Caco-2 (cell line): ENCODE results near the gene STXBP3. TPM values are rescaled to one million over a fixed set of nuclear protein-coding genes. Genes with fewer than 3 reads are reported as not detected.

ENCODE experiments used
- BruUV-seq: library from RNA; stranded (reverse); fragments of 400-500 nt; replicated peaks from 2 replicates; lab custom pipeline; 2021; lab: Mats Ljungman, UMichigan
- CTCF ChIA-PET: fragments of 300-600 bp; sonication (Branson Sonifier 250); formaldehyde crosslinking; loops from one replicate; lab custom pipeline; 2022; ENCODE audit warnings: antibody characterized with exemption; lab: Charles Lee
- POLR2A ChIA-PET: fragments of 300-600 bp; sonication (Branson Sonifier 250); formaldehyde crosslinking; loops from one replicate; lab custom pipeline; 2022; ENCODE audit warnings: antibody characterized with exemption; lab: Charles Lee
- DNase-seq, 2 experiments: peaks; one replicate each; pipeline versions ENCODE4 v3.0.0 to v3.0.0-alpha.2; 2020 to 2022
- H3K27me3 ChIP-seq: replicated peaks from 2 replicates; pipeline ENCODE4 v1.6.0; 2011; ENCODE audit warnings: low read length; ENCODE audit not compliant: control insufficient read depth, insufficient read depth
- H3K36me3 ChIP-seq: 2 replicates; pipeline ENCODE4 v1.5.1; 2011; ENCODE audit warnings: low read length; ENCODE audit not compliant: control insufficient read depth, insufficient read depth
- H3K4me1 ChIP-seq: fragments of 250-450 bp; sonication (Bioruptor Pico); 2 replicates; pipeline ENCODE4 v1.5.1; 2020; ENCODE audit warnings: mild to moderate bottlenecking
- H3K4me3 ChIP-seq: 2 replicates; pipeline ENCODE4 v1.5.1; 2011; ENCODE audit warnings: low read depth, mild to moderate bottlenecking, control low read depth, low read length
- H3K9me3 ChIP-seq: fragments of 250-450 bp; sonication (Bioruptor Pico); 2 replicates; pipeline ENCODE4 v1.5.1; 2020; ENCODE audit warnings: mild to moderate bottlenecking, moderate library complexity
- H3K27ac Mint-ChIP-seq: one replicate; pipeline ENCODE4 v1.8.0; 2022; ENCODE audit warnings: mixed read lengths; ENCODE audit not compliant: unreplicated experiment
- H3K27me3 Mint-ChIP-seq: one replicate; pipeline ENCODE4 v1.8.0; 2022; ENCODE audit warnings: mixed read lengths; ENCODE audit not compliant: insufficient read depth, unreplicated experiment
- H3K36me3 Mint-ChIP-seq: one replicate; pipeline ENCODE4 v1.8.0; 2022; ENCODE audit warnings: mild to moderate bottlenecking, mixed read lengths; ENCODE audit not compliant: insufficient read depth, unreplicated experiment
- H3K4me1 Mint-ChIP-seq: one replicate; pipeline ENCODE4 v1.8.0; 2022; ENCODE audit warnings: low read depth, mixed read lengths; ENCODE audit not compliant: unreplicated experiment
- H3K4me3 Mint-ChIP-seq: one replicate; pipeline ENCODE4 v1.8.0; 2022; ENCODE audit warnings: mild to moderate bottlenecking, moderate library complexity, mixed read lengths; ENCODE audit not compliant: unreplicated experiment
- H3K9me3 Mint-ChIP-seq: one replicate; pipeline ENCODE4 v1.8.0; 2022; ENCODE audit warnings: mixed read lengths; ENCODE audit not compliant: unreplicated experiment
- intact Hi-C: fragments of 100-400 bp; cut with micrococcal nuclease; formaldehyde crosslinking; loops from one replicate; pipeline ENCODE4 v1.10.0; 2022; ENCODE audit not compliant: unreplicated experiment
- total RNA-seq: library from RNA; stranded (reverse); gene quantifications from 2 replicates; pipeline ENCODE4 v1.2.3, GENCODE V29; 2022
- TF ChIP-seq, protein P1 (sequence below), 2 experiments: fragments of 200-600 bp in 1 of 2; IDR thresholded peaks; 1 replicate in 1 of 2; 2 replicates in 1 of 2; pipeline versions ENCODE4 v1.5.1 to v1.8.0; 2011 to 2022; ENCODE audit warnings: antibody characterized with exemption in 1 of 2, control low read depth in 1 of 2, inconsistent platforms in 1 of 2, low read depth in 1 of 2, low read length in 1 of 2, mild to moderate bottlenecking in 1 of 2, moderate library complexity in 1 of 2; ENCODE audit not compliant: insufficient read depth in 1 of 2, severe bottlenecking in 1 of 2, unreplicated experiment in 1 of 2

The STXBP3 gene
- total RNA-seq, 1 experiment from 2014 or later = 34.3 TPM

DNA sequence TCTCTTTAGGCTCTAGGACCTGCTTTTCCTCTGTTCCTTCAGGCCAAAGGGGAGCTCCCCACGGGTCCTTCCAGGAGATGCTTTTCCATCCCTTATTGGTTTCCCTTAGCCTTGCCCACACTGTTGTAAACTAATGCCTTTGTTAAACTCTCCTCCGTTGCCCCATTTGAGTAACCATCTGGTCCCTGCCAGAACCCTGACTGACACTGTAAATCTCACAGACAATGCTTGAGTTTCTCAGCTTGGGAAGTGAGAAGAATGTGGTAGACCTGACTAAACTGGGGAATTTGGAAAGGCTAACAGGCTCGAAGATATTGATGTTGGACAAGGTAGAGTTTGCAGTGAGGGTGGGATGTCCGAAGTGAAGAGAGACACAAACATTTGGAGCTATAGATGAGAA, 99.0 kb downstream of the STXBP3 start:
- intact Hi-C loops = no loop called here
- no peak overlapping the region for H3K4me3 ChIP-seq
- no TSS peak for BruUV-seq
- Mint-ChIP-seq H3K4me1 (no peaks in the 10 kb centered on the region), H3K9me3 (no peaks in the 10 kb centered on the region), H3K27ac (no peak overlapping the region), H3K27me3 (peaks cover 2% of the 10 kb centered on the region), H3K36me3 (peaks cover 5% of the 10 kb centered on the region), H3K4me3 (no peak overlapping the region)
- POLR2A ChIA-PET = no interaction called here
- no peaks in the 10 kb centered on the region for H3K27me3 ChIP-seq
- CTCF ChIA-PET = no interaction called here
- no peaks in the 10 kb centered on the region for H3K36me3 ChIP-seq
- TF ChIP-seq, protein P1, sequence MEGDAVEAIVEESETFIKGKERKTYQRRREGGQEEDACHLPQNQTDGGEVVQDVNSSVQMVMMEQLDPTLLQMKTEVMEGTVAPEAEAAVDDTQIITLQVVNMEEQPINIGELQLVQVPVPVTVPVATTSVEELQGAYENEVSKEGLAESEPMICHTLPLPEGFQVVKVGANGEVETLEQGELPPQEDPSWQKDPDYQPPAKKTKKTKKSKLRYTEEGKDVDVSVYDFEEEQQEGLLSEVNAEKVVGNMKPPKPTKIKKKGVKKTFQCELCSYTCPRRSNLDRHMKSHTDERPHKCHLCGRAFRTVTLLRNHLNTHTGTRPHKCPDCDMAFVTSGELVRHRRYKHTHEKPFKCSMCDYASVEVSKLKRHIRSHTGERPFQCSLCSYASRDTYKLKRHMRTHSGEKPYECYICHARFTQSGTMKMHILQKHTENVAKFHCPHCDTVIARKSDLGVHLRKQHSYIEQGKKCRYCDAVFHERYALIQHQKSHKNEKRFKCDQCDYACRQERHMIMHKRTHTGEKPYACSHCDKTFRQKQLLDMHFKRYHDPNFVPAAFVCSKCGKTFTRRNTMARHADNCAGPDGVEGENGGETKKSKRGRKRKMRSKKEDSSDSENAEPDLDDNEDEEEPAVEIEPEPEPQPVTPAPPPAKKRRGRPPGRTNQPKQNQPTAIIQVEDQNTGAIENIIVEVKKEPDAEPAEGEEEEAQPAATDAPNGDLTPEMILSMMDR (IDR thresholded peaks at IDR 0.05; ENCODE audit: insufficient read depth in 1 of 2, low read depth in 1 of 2, low read length in 1 of 2, severe bottlenecking in 1 of 2, unreplicated experiment in 1 of 2) = no peak
- no peaks in the 10 kb centered on the region for H3K4me1 ChIP-seq
- H3K9me3 ChIP-seq = no peaks in the 10 kb centered on the region
- no peak for DNase-seq

DNA sequence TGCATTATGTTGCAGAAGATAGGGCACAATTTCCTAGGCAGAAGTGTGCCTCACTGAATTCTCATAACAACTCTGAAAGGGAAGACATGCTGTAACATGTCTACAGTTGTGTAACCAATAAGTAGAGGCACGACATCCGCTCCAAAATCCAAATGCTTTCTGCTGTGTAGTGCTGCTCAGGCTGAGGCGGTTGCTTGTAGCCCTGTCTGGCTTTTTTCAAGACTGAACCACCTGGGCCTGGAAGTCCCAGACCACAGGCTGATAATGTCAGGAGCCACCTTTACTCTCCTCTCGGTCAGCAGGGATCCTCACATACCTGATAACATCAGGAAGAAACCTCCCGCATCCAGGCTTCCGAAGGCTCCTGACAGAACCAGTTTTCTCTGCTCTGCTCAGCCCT, 99.5 kb downstream of the STXBP3 start:
- Histone ChIP-seq H3K27me3 (no peaks in the 10 kb centered on the region), H3K4me1 (no peaks in the 10 kb centered on the region), H3K4me3 (no peak overlapping the region), H3K36me3 (no peaks in the 10 kb centered on the region), H3K9me3 (no peaks in the 10 kb centered on the region)
- BruUV-seq = no TSS peak
- Mint-ChIP-seq H3K4me3 (no peak overlapping the region), H3K4me1 (no peaks in the 10 kb centered on the region), H3K36me3 (peaks cover 5% of the 10 kb centered on the region), H3K9me3 (no peaks in the 10 kb centered on the region), H3K27me3 (no peaks in the 10 kb centered on the region), H3K27ac (peak overlapping the region; percentile 21)
- CTCF ChIA-PET = no interaction called here
- POLR2A ChIA-PET = no interaction called here
- DNase-seq = no peak
- intact Hi-C loops = no loop called here
- TF ChIP-seq, protein P1 (IDR thresholded peaks at IDR 0.05; ENCODE audit: insufficient read depth in 1 of 2, low read depth in 1 of 2, low read length in 1 of 2, severe bottlenecking in 1 of 2, unreplicated experiment in 1 of 2) = no peak

DNA sequence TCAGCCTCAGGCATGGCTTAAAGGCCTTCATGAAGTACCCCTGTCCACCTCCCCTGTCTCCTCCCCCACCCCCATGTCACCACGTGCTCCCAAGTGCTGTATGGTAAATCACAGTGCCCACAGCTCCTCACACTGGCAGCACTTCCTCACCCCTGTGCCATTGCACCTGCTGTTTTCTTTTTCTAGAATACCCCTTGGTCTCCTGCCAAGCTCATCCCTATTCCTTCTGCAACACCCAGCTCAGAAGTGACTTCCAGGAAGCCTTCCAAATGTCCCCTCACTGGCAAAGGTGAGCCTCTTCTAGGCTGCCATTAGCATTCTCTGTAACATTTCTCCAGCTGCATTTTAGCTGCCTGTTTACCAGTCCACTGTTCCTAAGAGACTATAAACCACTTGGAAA, 101.0 kb downstream of the STXBP3 start:
- no peaks in the 10 kb centered on the region for H3K4me1 ChIP-seq
- no peaks in the 10 kb centered on the region for H3K27me3 ChIP-seq
- Mint-ChIP-seq H3K4me3 (no peak overlapping the region), H3K27ac (no peak overlapping the region), H3K9me3 (no peaks in the 10 kb centered on the region), H3K36me3 (peaks cover 5% of the 10 kb centered on the region), H3K27me3 (no peaks in the 10 kb centered on the region), H3K4me1 (no peaks in the 10 kb centered on the region)
- H3K4me3 ChIP-seq = no peak overlapping the region
- ChIA-PET POLR2A (no interaction called here), CTCF (no interaction called here)
- TF ChIP-seq, protein P1 (IDR thresholded peaks at IDR 0.05; ENCODE audit: insufficient read depth in 1 of 2, low read depth in 1 of 2, low read length in 1 of 2, severe bottlenecking in 1 of 2, unreplicated experiment in 1 of 2) = no peak
- no TSS peak for BruUV-seq
- DNase-seq = no peak
- intact Hi-C loops = no loop called here
- H3K36me3 ChIP-seq = no peaks in the 10 kb centered on the region
- H3K9me3 ChIP-seq = no peaks in the 10 kb centered on the region
